Measurements from ENCODE around the gene COPS4.

GRCh38 chr4:83104991-83105390 lies 70.0 kb downstream of the COPS4 start:
- no peak for TF ChIP-seq CEBPB (IDR thresholded peaks at IDR 0.05; ENCODE audit: low read depth, low read length)
- TF ChIP-seq POLR2A (IDR thresholded peaks at IDR 0.05; ENCODE audit: control extremely low read depth in 1 of 2, low read depth in 2 of 2, low read length in 2 of 2): no peak
- no peak for TF ChIP-seq CREB1 (IDR thresholded peaks at IDR 0.05)
- TF ChIP-seq CTCF (IDR thresholded peaks at IDR 0.05; ENCODE audit: control extremely low read depth in 1 of 3, insufficient read depth in 1 of 3, low read depth in 1 of 3, low read length in 3 of 3): no peak
- TF ChIP-seq RXRA (IDR thresholded peaks at IDR 0.05; ENCODE audit: insufficient read depth, low read depth, low read length): no peak
- TF ChIP-seq POLR2AphosphoS5 (IDR thresholded peaks at IDR 0.05; ENCODE audit: low read depth, low read length): no peak
- no peak for TF ChIP-seq HDAC6 (IDR thresholded peaks at IDR 0.05; ENCODE audit: low read depth, low read length)
- no peak for TF ChIP-seq MAX (IDR thresholded peaks at IDR 0.05)
- TF ChIP-seq, protein P1, sequence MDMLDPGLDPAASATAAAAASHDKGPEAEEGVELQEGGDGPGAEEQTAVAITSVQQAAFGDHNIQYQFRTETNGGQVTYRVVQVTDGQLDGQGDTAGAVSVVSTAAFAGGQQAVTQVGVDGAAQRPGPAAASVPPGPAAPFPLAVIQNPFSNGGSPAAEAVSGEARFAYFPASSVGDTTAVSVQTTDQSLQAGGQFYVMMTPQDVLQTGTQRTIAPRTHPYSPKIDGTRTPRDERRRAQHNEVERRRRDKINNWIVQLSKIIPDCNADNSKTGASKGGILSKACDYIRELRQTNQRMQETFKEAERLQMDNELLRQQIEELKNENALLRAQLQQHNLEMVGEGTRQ (IDR thresholded peaks at IDR 0.05; ENCODE audit: low read length): no peak
- TF ChIP-seq TAF1 (IDR thresholded peaks at IDR 0.05; ENCODE audit: low read depth, low read length): no peak
